ENCODE measurements around the gene TAF8.

TAF8 gene

DNA sequence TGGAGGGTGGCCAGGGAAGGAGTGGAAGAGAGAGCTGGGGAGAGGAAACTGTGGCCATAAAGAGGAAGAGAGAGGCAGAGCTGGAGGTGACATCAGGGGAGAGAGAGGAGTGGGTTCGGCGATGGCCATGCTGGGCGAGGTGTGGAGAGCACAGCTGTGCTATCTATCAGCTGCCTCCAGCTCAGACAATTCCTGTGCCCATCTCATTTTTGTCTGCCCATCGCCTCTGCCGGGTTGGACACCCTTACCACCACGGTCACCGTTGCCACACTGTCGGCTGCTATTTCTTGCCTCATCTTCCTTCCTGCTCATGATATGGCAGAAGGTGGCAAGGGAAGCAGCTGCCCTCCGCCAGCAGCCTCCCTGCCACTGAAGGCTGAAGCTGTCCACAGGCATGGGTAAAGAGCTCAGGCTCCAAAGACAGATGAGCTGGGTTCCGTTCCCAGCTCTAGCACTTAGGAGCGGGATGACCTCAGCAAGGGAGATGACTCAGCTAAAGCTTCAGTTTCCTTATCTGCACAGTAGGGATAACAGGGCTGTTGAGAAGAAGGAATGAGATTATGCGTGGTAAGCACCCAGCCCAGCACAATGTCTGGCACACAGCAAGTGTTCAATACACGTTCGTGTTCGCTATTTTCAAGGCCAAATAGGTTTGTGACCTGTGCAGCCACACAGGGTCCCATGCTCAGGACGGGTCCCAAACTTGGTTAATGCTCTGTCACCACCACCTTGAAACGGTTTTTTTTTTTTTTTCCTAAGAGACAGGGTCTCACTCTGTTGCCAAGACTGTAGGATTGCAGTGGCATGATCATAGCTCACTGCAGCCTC, 21.9 kb upstream of the TAF8 start:
- H2AFZ ChIP-seq (ENCODE audit: low read depth) = no peak overlapping the region
- TF ChIP-seq, protein P1, sequence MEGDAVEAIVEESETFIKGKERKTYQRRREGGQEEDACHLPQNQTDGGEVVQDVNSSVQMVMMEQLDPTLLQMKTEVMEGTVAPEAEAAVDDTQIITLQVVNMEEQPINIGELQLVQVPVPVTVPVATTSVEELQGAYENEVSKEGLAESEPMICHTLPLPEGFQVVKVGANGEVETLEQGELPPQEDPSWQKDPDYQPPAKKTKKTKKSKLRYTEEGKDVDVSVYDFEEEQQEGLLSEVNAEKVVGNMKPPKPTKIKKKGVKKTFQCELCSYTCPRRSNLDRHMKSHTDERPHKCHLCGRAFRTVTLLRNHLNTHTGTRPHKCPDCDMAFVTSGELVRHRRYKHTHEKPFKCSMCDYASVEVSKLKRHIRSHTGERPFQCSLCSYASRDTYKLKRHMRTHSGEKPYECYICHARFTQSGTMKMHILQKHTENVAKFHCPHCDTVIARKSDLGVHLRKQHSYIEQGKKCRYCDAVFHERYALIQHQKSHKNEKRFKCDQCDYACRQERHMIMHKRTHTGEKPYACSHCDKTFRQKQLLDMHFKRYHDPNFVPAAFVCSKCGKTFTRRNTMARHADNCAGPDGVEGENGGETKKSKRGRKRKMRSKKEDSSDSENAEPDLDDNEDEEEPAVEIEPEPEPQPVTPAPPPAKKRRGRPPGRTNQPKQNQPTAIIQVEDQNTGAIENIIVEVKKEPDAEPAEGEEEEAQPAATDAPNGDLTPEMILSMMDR (conservative IDR thresholded peaks at IDR 0.05; ENCODE audit: low read depth, low read length) = no peak
- no peaks in the 10 kb centered on the region for H3K27me3 ChIP-seq (ENCODE audit: insufficient read depth, low read depth)
- no peaks in the 10 kb centered on the region for H3K36me3 ChIP-seq (ENCODE audit: insufficient read depth)
- H3K27ac ChIP-seq = no peak overlapping the region
- no peak overlapping the region for H3K4me3 ChIP-seq (IDR thresholded peaks at IDR 0.05; ENCODE audit: insufficient read depth, low read depth, low read length)
- no peaks in the 10 kb centered on the region for H4K20me1 ChIP-seq (ENCODE audit: insufficient read depth)
- no peaks in the 10 kb centered on the region for H3K79me2 ChIP-seq (ENCODE audit: insufficient read depth, low read depth)
- H3K9ac ChIP-seq = no peak overlapping the region
- H3K4me2 ChIP-seq = no peak overlapping the region
- H3K4me1 ChIP-seq (ENCODE audit: low read depth, poor library complexity, severe bottlenecking) = no peaks in the 10 kb centered on the region

DNA sequence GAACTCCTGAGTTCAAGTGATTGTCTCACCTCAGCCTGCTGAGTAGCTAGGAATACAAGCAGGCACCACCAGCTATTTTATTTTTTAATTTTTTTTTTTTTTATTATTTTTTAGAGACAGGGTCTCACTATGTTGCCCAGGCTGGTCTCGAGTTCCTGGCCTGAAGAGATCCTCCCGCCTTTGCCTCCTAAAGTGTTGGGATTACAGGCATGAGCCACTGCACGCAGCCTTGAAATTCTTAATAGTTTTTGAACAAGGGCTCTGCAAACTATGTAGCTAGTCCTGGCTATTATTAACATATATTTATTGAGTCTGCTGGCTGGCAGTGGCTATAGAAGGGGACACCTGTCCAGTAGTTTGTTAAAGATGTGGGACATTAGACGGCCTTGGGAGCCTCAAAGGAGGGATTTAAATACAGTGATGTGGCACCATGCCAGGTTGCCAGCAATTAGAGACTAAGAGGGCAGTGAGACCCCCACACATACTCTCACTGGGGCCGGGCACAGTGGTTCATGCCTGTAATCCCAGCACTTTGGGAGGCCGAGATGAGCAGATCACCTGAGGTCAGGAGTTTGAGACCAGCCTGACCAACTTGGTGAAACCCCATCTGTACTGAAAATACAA, 21.1 kb upstream of the TAF8 start:
- no peak overlapping the region for H3K9ac ChIP-seq
- no peaks in the 10 kb centered on the region for H3K36me3 ChIP-seq (ENCODE audit: insufficient read depth)
- no peaks in the 10 kb centered on the region for H3K79me2 ChIP-seq (ENCODE audit: insufficient read depth, low read depth)
- H4K20me1 ChIP-seq (ENCODE audit: insufficient read depth) = no peaks in the 10 kb centered on the region
- no peak overlapping the region for H3K27ac ChIP-seq
- H3K4me3 ChIP-seq (IDR thresholded peaks at IDR 0.05; ENCODE audit: insufficient read depth, low read depth, low read length) = no peak overlapping the region
- H3K4me1 ChIP-seq (ENCODE audit: low read depth, poor library complexity, severe bottlenecking) = no peaks in the 10 kb centered on the region
- H2AFZ ChIP-seq (ENCODE audit: low read depth) = no peak overlapping the region
- no peaks in the 10 kb centered on the region for H3K27me3 ChIP-seq (ENCODE audit: insufficient read depth, low read depth)
- no peak overlapping the region for H3K4me2 ChIP-seq
- TF ChIP-seq, protein P1 (conservative IDR thresholded peaks at IDR 0.05; ENCODE audit: low read depth, low read length) = no peak

DNA sequence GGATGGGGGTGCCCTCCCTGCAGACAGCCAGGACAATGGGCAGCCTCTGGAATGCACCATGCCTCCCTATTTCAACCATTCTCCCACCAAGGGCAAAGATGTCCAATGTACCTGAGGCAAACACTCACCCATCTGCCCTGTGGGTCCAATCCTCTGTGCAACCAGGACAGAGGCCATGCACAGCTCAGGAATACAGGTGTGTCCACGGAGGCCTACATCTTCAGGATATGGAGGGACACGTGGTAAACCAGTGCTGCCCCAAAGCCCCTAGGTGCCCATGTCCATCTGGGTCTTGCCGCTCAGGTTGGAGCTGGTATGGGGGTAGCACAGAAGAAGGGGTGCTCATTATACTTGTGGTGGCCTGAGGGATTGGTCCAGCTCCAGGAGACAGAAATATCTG, 20.4 kb upstream of the TAF8 start:
- H2AFZ ChIP-seq (ENCODE audit: low read depth) = no peak overlapping the region
- no peaks in the 10 kb centered on the region for H4K20me1 ChIP-seq (ENCODE audit: insufficient read depth)
- no peaks in the 10 kb centered on the region for H3K27me3 ChIP-seq (ENCODE audit: insufficient read depth, low read depth)
- no peaks in the 10 kb centered on the region for H3K79me2 ChIP-seq (ENCODE audit: insufficient read depth, low read depth)
- H3K36me3 ChIP-seq (ENCODE audit: insufficient read depth) = no peaks in the 10 kb centered on the region
- TF ChIP-seq, protein P1 (conservative IDR thresholded peaks at IDR 0.05; ENCODE audit: low read depth, low read length) = no peak
- H3K4me1 ChIP-seq (ENCODE audit: low read depth, poor library complexity, severe bottlenecking) = no peaks in the 10 kb centered on the region
- H3K4me2 ChIP-seq = no peak overlapping the region
- H3K4me3 ChIP-seq (IDR thresholded peaks at IDR 0.05; ENCODE audit: insufficient read depth, low read depth, low read length) = no peak overlapping the region
- H3K9ac ChIP-seq = no peak overlapping the region
- no peak overlapping the region for H3K27ac ChIP-seq

DNA sequence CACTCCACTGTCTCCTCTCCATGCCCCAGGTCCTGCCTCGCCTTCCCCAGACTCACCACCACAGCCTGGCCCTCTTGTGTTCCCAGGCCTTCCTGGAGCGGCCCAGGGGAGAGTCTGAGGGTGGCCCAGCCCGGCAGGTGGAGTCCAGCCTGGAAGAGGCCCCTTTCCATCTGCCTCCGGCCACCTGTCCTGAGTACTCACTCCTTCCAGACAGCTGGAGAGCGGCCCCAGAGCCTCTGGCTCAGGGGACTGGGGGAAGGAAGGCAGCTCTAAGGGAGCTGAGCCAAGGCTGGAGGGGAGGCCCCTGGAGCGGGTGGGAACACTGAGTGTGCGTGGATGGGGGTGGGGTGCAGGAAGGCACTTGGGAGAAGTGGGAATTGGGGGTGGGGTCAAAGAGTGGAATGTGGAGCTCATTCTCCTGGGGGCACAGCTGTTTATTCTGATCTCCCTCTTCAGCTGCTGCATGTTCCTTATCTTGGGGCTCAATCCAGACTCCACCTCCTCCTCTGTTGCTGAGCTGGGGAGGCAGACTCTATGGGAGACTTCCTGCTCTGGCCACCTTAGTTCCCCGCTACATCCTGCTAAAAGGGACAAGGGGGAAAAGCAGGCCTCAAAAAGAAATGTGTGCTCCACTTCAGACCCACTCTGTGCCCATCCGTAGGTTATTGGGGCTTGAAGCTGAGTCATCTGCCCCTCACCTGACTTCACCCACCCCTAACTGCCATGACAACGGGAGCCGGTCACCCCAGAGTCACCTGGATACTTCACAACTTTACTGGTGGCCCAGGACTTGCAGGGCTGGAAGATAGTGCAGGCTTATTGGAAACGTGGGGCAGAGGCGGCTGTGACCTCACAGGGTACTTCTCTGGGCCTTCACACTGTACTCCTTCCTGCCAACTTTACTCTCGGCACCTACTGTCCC, 19.5 kb upstream of the TAF8 start:
- Histone ChIP-seq H3K27me3 (ENCODE audit: insufficient read depth, low read depth) (no peaks in the 10 kb centered on the region), H3K4me1 (ENCODE audit: low read depth, poor library complexity, severe bottlenecking) (no peaks in the 10 kb centered on the region), H2AFZ (ENCODE audit: low read depth) (no peak overlapping the region), H3K79me2 (ENCODE audit: insufficient read depth, low read depth) (no peaks in the 10 kb centered on the region), H3K9ac (no peak overlapping the region), H4K20me1 (ENCODE audit: insufficient read depth) (no peaks in the 10 kb centered on the region), H3K27ac (no peak overlapping the region), H3K4me3 (IDR thresholded peaks at IDR 0.05; ENCODE audit: insufficient read depth, low read depth, low read length) (no peak overlapping the region), H3K4me2 (no peak overlapping the region), H3K36me3 (ENCODE audit: insufficient read depth) (no peaks in the 10 kb centered on the region)
- TF ChIP-seq, protein P1 (conservative IDR thresholded peaks at IDR 0.05; ENCODE audit: low read depth, low read length) = no peak
